ENCODE results near the gene CNN3.

CNN3 gene

GRCh38 chr1:94908190-94908589, 18.7 kb downstream of the CNN3 start:
- Histone ChIP-seq H3K4me3 (replicated peaks; ENCODE audit: low read depth, low read length) (no peak overlapping the region), H3K36me3 (ENCODE audit: control insufficient read depth, insufficient read depth, low read length) (no peaks in the 10 kb centered on the region), H3K27me3 (replicated peaks; ENCODE audit: control insufficient read depth, insufficient read depth, low read length) (no peaks in the 10 kb centered on the region)
- no peak for DNase-seq (ENCODE audit: extremely low read depth, insufficient read length)
- TF ChIP-seq CTCF (IDR thresholded peaks at IDR 0.05; ENCODE audit: insufficient read depth, low read length, poor library complexity, severe bottlenecking): no peak

GRCh38 chr1:94907136-94907535, 19.8 kb downstream of the CNN3 start:
- Histone ChIP-seq H3K36me3 (ENCODE audit: control insufficient read depth, insufficient read depth, low read length) (no peaks in the 10 kb centered on the region), H3K27me3 (replicated peaks; ENCODE audit: control insufficient read depth, insufficient read depth, low read length) (no peaks in the 10 kb centered on the region), H3K4me3 (replicated peaks; ENCODE audit: low read depth, low read length) (no peak overlapping the region)
- TF ChIP-seq CTCF (IDR thresholded peaks at IDR 0.05; ENCODE audit: insufficient read depth, low read length, poor library complexity, severe bottlenecking): no peak
- no peak for DNase-seq (ENCODE audit: extremely low read depth, insufficient read length)

DNA sequence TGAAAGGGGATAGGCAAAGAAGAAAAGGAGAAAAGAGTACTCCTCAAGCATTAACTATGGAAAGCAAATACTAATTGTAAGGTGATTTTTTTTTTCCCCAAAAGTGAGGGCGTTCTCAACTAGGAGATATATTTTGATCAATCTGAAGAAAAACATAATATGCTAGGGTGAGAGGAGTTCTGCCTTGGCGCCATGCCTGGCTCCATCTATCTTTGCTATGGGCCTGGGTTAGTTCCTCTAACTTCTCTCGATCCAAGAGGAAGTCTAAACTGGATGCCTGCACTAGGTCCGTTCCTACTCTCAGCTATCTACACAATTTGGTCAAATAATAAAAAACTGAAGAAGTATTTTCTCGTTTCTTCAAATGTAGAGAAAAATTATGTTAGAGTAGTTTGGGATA, 20.5 kb downstream of the CNN3 start:
- Histone ChIP-seq H3K36me3 (ENCODE audit: control insufficient read depth, insufficient read depth, low read length) (no peaks in the 10 kb centered on the region), H3K4me3 (replicated peaks; ENCODE audit: low read depth, low read length) (no peak overlapping the region)
- no peak for DNase-seq (ENCODE audit: extremely low read depth, insufficient read length)

GRCh38 chr1:94905207-94905606, 21.7 kb downstream of the CNN3 start:
- no peak overlapping the region for H3K4me3 ChIP-seq (replicated peaks; ENCODE audit: low read depth, low read length)
- no peak for DNase-seq (ENCODE audit: extremely low read depth, insufficient read length)
- H3K27me3 ChIP-seq (replicated peaks; ENCODE audit: control insufficient read depth, insufficient read depth, low read length): no peaks in the 10 kb centered on the region
- H3K36me3 ChIP-seq (ENCODE audit: control insufficient read depth, insufficient read depth, low read length): no peaks in the 10 kb centered on the region
- no peak for TF ChIP-seq CTCF (IDR thresholded peaks at IDR 0.05; ENCODE audit: insufficient read depth, low read length, poor library complexity, severe bottlenecking)

More for the DNA sequence above, 20.5 kb downstream of the CNN3 start:
- H3K27me3 ChIP-seq (replicated peaks; ENCODE audit: control insufficient read depth, insufficient read depth, low read length): no peaks in the 10 kb centered on the region
- TF ChIP-seq CTCF (IDR thresholded peaks at IDR 0.05; ENCODE audit: insufficient read depth, low read length, poor library complexity, severe bottlenecking): no peak

DNA sequence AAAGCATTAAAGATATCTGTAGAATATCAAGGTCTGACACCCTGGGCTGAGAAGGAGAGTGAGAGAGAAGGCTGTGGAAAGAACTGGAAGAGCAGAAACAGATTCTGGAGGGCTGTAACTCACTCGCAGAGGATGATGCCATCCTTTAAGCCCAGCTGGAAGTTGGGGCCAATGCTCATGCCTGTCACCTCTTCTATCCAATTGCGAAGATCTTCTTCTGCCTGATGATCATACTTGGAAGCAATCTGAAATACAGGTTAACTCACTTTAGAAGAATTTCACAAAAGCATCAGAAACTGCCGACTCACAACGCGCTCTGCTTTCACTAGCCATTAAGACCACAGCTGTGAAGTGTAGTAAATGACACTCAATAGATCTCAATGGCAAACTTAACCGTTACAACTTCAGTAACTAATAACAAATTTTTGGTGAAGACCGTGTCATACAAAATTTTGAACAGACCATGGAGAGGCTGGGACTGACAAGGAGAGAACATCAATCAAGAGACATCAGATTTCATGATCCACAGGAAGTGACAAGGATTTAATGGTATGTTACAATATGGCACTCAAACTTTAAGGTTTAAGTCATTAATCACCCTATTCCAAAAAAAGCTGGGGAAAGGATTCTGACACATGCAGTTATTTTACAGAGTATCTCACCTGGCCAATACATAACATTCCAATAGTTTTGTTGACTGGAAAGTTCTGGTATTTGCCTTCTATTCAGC, 23.5 kb downstream of the CNN3 start:
- H3K27me3 ChIP-seq (replicated peaks; ENCODE audit: control insufficient read depth, insufficient read depth, low read length): no peaks in the 10 kb centered on the region
- TF ChIP-seq CTCF (IDR thresholded peaks at IDR 0.05; ENCODE audit: insufficient read depth, low read length, poor library complexity, severe bottlenecking): no peak
- DNase-seq (ENCODE audit: extremely low read depth, insufficient read length): no peak
- H3K36me3 ChIP-seq (ENCODE audit: control insufficient read depth, insufficient read depth, low read length): no peaks in the 10 kb centered on the region
- H3K4me3 ChIP-seq (replicated peaks; ENCODE audit: low read depth, low read length): no peak overlapping the region

- no peak overlapping the region for H3K4me3 ChIP-seq (replicated peaks; ENCODE audit: low read depth, low read length)
- H3K27me3 ChIP-seq (replicated peaks; ENCODE audit: control insufficient read depth, insufficient read depth, low read length): no peaks in the 10 kb centered on the region
- H3K36me3 ChIP-seq (ENCODE audit: control insufficient read depth, insufficient read depth, low read length): no peaks in the 10 kb centered on the region
- DNase-seq (ENCODE audit: extremely low read depth, insufficient read length): no peak
- no peak for TF ChIP-seq CTCF (IDR thresholded peaks at IDR 0.05; ENCODE audit: insufficient read depth, low read length, poor library complexity, severe bottlenecking)
Measured at GRCh38 chr1:94901841-94902240, 25.1 kb downstream of the CNN3 start.
